ENCODE measurements around the gene CIDEC. TPM values are rescaled to one million over a fixed set of nuclear protein-coding genes. Genes with fewer than 3 reads are reported as not detected.

The CIDEC gene
- total RNA-seq, 1 donor, result not detected

- H3K9me3 ChIP-seq (ENCODE audit: low read depth, low read length), result no peaks in the 10 kb centered on the region
- peak within 1 kb of the TSS; percentile 92 for H2AFZ ChIP-seq (ENCODE audit: low read length)
- H3K4me2 ChIP-seq (ENCODE audit: insufficient read depth, low read length), result peak within 1 kb of the TSS; percentile 93
- no peaks in the 10 kb centered on the region for H3K27me3 ChIP-seq (ENCODE audit: insufficient read depth, low read length)
- TF ChIP-seq, protein P1, sequence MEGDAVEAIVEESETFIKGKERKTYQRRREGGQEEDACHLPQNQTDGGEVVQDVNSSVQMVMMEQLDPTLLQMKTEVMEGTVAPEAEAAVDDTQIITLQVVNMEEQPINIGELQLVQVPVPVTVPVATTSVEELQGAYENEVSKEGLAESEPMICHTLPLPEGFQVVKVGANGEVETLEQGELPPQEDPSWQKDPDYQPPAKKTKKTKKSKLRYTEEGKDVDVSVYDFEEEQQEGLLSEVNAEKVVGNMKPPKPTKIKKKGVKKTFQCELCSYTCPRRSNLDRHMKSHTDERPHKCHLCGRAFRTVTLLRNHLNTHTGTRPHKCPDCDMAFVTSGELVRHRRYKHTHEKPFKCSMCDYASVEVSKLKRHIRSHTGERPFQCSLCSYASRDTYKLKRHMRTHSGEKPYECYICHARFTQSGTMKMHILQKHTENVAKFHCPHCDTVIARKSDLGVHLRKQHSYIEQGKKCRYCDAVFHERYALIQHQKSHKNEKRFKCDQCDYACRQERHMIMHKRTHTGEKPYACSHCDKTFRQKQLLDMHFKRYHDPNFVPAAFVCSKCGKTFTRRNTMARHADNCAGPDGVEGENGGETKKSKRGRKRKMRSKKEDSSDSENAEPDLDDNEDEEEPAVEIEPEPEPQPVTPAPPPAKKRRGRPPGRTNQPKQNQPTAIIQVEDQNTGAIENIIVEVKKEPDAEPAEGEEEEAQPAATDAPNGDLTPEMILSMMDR (IDR thresholded peaks at IDR 0.05; ENCODE audit: extremely low read depth, low read depth, low read length), result no peak
- H3K4me1 ChIP-seq (ENCODE audit: insufficient read depth, low read length), result peaks cover 53% of the 10 kb centered on the region
- H3K4me3 ChIP-seq (ENCODE audit: insufficient read depth, low read length), result peak within 1 kb of the TSS; percentile 76
- H4K20me1 ChIP-seq (ENCODE audit: insufficient read depth, low read length), result peaks cover 2% of the 10 kb centered on the region
- H3K79me2 ChIP-seq (ENCODE audit: insufficient read depth, low read length), result peaks cover 16% of the 10 kb centered on the region
- H3K27ac ChIP-seq (ENCODE audit: low read depth, low read length), result peak within 1 kb of the TSS; percentile 73
- peak; percentile 97 for DNase-seq (ENCODE audit: insufficient read length, low spot score, missing footprints)
- H3K36me3 ChIP-seq (ENCODE audit: insufficient read depth, low read length), result no peaks in the 10 kb centered on the region
These were observed 37.0 kb upstream of the CIDEC start, which contains the start of gene IL17RC for GRCh38 chr3:9916734-9917680. Gene IL17RC, plus strand, starts transcription at chr3:9917098. Its CDS starts 218 bp downstream, at chr3:9917316.

- Histone ChIP-seq H3K79me2 (ENCODE audit: insufficient read depth, low read length) (peaks cover 16% of the 10 kb centered on the region), H3K9me3 (ENCODE audit: low read depth, low read length) (no peaks in the 10 kb centered on the region), H3K4me1 (ENCODE audit: insufficient read depth, low read length) (peaks cover 53% of the 10 kb centered on the region), H3K4me3 (ENCODE audit: insufficient read depth, low read length) (peak overlapping the region; percentile 76), H3K4me2 (ENCODE audit: insufficient read depth, low read length) (peak overlapping the region; percentile 93), H4K20me1 (ENCODE audit: insufficient read depth, low read length) (peaks cover 2% of the 10 kb centered on the region), H3K27me3 (ENCODE audit: insufficient read depth, low read length) (no peaks in the 10 kb centered on the region), H2AFZ (ENCODE audit: low read length) (peak overlapping the region; percentile 83), H3K27ac (ENCODE audit: low read depth, low read length) (peak overlapping the region; percentile 73), H3K36me3 (ENCODE audit: insufficient read depth, low read length) (no peaks in the 10 kb centered on the region)
- TF ChIP-seq, protein P1 (IDR thresholded peaks at IDR 0.05; ENCODE audit: extremely low read depth, low read depth, low read length), result no peak
- peak; percentile 89 for DNase-seq (ENCODE audit: insufficient read length, low spot score, missing footprints)
These were observed 36.3 kb upstream of the CIDEC start for GRCh38 chr3:9916346-9916733.

- DNase-seq (ENCODE audit: insufficient read length, low spot score, missing footprints), result peak; percentile 87
- Histone ChIP-seq H3K36me3 (ENCODE audit: insufficient read depth, low read length) (no peaks in the 10 kb centered on the region), H3K9me3 (ENCODE audit: low read depth, low read length) (no peaks in the 10 kb centered on the region), H3K4me2 (ENCODE audit: insufficient read depth, low read length) (peak overlapping the region; percentile 93), H3K27ac (ENCODE audit: low read depth, low read length) (peak overlapping the region; percentile 73), H2AFZ (ENCODE audit: low read length) (peak overlapping the region; percentile 92), H3K4me3 (ENCODE audit: insufficient read depth, low read length) (peak overlapping the region; percentile 74), H4K20me1 (ENCODE audit: insufficient read depth, low read length) (peaks cover 2% of the 10 kb centered on the region), H3K4me1 (ENCODE audit: insufficient read depth, low read length) (peaks cover 53% of the 10 kb centered on the region), H3K27me3 (ENCODE audit: insufficient read depth, low read length) (no peaks in the 10 kb centered on the region), H3K79me2 (ENCODE audit: insufficient read depth, low read length) (peaks cover 16% of the 10 kb centered on the region)
- TF ChIP-seq, protein P1 (IDR thresholded peaks at IDR 0.05; ENCODE audit: extremely low read depth, low read depth, low read length), result peak; percentile 25
These were observed 35.4 kb upstream of the CIDEC start for GRCh38 chr3:9915254-9916141.

All from osteoblast (primary cell).